ENCODE measurements around the gene ATAD1.

GRCh38 chr10:87763086-87763861 is 54.8 kb downstream of the ATAD1 start:
- TF ChIP-seq ZNF8 (CRISPR knock-in tag; IDR thresholded peaks at IDR 0.05) (no peak), ESRRG (CRISPR knock-in tag; IDR thresholded peaks at IDR 0.05) (no peak), GLIS3 (CRISPR knock-in tag; IDR thresholded peaks at IDR 0.05) (no peak), ARNTL (CRISPR knock-in tag; IDR thresholded peaks at IDR 0.05; ENCODE audit: borderline replicate concordance, low read depth) (no peak), CSDC2 (CRISPR knock-in tag; IDR thresholded peaks at IDR 0.05) (no peak), ISL1 (CRISPR knock-in tag; IDR thresholded peaks at IDR 0.05) (no peak), ZFP30 (CRISPR knock-in tag; IDR thresholded peaks at IDR 0.05) (no peak)

Data from SK-N-SH treated with all-trans-retinoic acid at 6 μM for 48 hours (cell line).